NOMO-1 treated with DMSO at 0.1 percent for 48 hours (cell line): Measurements from ENCODE around the gene EXD2.
"Not testable (repeated sequence)": the region's sequence is repeated elsewhere in the genome, so short reads cannot be mapped to it uniquely, and the experiment has no call there.

Experiments
- DNase-seq: peaks from one replicate; lab custom pipeline; 2025; ENCODE audit not compliant: unreplicated experiment; lab: John Stamatoyannopoulos, UW

Gene EXD2, protein sequence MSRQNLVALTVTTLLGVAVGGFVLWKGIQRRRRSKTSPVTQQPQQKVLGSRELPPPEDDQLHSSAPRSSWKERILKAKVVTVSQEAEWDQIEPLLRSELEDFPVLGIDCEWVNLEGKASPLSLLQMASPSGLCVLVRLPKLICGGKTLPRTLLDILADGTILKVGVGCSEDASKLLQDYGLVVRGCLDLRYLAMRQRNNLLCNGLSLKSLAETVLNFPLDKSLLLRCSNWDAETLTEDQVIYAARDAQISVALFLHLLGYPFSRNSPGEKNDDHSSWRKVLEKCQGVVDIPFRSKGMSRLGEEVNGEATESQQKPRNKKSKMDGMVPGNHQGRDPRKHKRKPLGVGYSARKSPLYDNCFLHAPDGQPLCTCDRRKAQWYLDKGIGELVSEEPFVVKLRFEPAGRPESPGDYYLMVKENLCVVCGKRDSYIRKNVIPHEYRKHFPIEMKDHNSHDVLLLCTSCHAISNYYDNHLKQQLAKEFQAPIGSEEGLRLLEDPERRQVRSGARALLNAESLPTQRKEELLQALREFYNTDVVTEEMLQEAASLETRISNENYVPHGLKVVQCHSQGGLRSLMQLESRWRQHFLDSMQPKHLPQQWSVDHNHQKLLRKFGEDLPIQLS

DNA sequence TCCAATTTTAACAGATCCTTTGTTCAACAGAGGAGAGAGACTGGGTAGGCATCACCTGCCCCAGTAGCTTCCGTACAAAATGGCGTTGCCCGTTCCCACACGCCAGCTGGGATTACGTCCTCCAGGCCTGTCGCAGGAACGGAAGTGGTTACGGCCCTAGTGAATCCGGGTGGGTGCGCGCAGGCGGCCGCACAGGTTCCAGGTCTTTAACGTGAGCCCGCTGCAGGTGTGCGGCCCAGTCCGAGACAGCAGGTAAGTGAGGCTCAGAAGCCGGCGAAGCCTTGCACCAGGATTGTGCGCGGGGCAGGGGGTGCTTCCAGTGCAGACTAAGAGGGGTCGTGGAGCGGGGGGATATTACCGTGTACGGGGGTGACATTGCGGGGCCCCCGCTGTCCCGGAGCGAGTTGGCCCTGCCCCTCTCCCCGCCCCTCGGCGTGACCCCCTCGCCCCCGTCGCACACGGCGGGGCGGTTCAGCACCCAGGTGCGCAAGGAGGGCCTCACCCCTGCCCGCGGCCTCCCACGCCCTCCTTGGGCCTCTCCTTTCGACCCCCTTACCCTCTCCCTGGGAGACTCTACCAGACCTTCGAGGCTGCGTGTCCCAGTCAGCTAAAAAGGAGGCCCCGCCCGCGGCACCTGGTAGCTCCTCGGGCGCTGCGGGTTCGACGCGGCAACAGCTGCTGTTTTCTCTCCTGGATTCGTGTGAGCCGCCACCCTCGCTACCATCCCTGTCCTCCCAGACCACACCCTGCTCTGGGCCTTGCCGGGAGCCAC, at the start of gene EXD2:
Gene EXD2 (plus strand): TSS at position 159 of the 772 bp plus-strand sequence. CDS start 17,973 bp downstream, outside the sequence.
- peak; percentile 75 for DNase-seq

DNA sequence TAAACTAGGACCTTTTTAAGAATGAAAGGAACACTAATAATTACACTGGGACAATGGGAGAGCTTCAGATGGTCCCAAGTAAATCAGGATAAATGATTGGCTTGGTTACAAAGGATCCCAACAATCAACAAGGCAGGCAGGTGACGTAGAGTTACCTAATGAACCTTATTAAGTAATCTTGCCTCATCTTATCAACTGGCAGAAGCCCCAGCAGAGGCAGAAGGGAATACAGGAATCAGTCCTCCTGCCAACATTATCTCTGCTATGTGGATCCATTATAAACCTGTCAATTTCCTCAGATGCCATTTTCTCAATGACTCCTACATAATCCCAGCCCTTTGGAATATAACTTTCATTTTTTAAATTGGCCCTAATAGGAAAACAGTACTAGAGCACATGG, 49.7 kb upstream of the EXD2 start:
- no peak for DNase-seq

DNA sequence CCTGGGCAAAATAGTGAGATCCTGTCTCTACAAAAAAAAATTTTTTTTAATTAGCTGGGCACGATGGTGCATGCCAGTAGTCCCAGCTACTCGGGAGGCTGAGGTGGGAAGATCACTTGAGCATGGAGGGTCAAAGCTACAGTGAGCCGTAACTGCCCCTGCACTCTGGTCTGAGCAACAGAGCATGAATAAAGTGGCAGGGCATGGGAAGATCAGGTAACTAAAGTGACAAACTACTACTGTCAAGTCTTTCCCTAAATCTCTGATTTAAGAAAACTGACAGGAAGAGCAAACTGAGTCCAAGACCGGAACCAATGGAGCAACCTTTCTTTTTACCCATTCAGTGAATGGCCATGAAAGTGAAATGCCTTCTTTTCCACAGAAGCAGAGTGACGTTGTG, 49.2 kb upstream of the EXD2 start:
- no peak for DNase-seq

DNA sequence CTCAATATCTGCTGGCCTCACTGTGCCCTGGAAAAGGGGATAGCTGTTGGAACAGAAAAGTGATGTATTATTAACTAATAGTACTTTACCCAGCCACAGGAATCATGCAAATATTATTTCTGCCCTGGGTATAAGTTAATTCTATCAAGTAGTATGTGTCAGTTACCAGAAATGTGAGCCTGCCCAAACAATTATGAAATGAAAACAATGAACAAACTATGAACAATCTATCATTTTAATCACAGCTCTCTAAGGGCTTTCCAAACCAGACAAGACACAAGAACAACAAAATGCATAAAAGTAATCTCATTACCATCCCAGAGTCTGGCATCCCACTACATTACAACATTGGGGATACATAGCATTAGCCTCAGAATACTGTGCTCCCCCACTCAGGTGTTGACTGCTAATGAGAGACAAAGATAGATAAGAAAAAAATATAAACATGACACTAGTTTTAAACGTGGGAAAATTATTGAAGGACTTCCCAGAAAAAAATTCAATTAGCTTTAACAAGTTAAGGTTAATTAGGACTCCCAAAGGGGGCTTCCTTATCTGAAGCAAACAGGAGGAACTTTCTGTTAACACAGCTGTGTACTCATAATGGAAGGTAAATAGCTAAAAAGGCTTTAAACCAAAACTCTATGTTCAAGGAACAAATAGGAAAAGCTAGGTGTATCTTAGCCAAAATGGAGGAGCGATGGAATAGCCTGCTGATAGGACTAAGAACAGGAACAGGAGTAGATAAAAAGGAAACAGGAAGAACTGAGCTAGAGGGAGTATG, 41.6 kb upstream of the EXD2 start:
- DNase-seq: no peak

DNA sequence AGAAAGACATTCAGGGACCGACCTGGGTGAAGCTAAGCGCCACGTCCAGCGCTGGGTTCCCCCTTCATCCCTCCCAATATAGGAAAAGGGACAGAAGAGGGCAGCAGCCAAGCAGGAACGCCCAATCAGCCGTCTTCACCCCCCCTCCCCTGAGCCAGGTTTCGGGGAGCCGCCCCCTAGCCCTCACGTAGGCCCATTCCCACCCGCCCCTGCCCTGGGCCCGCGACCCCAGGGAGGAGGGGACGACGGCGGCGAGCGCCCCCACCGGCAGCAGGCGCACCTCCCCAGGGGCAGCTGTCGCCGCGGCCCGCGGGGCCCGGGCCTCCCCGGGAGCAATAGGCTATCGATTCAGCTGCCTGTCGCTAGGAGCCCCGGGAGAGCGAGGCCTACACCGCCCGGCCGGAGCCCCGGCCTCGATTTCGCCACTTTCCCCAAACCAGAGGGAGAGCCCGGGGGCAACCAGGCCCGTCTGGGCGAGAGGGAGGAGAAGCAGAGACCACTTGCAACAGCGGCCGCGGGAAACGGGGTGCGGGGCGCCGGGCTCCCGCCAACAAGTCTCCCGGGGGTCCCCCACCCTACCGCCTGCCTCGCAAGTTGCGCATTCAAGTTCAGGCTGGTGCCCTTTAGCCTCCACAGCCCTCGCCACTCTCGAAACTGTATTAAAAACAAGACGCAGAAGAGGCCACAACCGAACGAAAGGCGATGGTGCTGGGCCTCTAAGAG, 39.7 kb upstream of the EXD2 start:
- peak; percentile 66 for DNase-seq

DNA sequence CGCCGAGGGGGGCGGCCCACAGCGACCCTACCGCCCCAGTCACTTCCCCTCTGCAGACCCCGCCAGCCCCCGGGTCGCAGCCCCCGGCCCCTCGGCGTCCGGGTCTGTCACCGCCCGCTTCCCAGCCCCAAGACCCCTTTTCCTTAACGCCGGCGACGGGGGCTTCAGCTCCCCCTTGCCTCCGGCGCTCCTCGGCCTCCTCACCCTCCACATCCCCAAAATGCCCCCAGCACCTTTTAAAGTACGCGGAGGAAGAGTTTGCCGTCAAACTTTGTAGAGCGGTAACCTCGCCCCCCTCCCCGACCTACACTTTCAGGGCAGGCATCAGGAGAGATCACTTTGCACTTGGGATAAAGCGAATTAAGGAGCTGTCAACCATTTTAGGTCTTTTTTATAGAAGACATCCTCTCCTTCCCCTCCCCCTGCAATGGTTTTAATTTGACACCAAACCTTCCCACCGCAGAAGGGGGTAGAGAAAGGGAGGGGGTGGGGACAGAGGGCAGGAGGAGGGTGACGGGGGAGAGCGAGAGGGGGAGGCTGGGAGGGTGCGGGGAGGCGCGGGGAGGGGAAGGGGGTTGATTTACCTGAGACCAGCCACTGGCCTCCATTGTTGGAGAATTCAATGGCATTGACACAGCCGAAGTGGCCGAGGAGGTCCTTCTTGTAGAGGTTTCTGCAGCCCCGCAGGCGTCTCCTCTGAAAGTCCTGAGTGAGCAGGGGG, 39.0 kb upstream of the EXD2 start:
- DNase-seq: peak; percentile 7

DNA sequence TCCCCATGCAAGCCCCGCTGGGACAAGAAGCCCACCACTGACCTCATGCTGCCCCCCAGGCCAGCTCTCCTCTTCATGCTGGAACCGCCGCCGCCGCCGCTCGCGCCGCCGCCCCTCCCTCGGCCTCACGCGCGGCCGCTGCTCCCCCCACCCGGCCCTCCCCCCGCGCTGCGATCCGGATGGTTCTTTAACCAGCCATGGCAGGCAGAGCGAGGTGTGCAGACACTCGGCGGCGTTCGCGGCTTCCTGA, 38.5 kb upstream of the EXD2 start, which contains the start of gene DCAF5:
Gene DCAF5 (minus strand): TSS at position 218 of the 250 bp plus-strand sequence. CDS start 141 bp downstream, at position 77.
- no peak for DNase-seq

DNA sequence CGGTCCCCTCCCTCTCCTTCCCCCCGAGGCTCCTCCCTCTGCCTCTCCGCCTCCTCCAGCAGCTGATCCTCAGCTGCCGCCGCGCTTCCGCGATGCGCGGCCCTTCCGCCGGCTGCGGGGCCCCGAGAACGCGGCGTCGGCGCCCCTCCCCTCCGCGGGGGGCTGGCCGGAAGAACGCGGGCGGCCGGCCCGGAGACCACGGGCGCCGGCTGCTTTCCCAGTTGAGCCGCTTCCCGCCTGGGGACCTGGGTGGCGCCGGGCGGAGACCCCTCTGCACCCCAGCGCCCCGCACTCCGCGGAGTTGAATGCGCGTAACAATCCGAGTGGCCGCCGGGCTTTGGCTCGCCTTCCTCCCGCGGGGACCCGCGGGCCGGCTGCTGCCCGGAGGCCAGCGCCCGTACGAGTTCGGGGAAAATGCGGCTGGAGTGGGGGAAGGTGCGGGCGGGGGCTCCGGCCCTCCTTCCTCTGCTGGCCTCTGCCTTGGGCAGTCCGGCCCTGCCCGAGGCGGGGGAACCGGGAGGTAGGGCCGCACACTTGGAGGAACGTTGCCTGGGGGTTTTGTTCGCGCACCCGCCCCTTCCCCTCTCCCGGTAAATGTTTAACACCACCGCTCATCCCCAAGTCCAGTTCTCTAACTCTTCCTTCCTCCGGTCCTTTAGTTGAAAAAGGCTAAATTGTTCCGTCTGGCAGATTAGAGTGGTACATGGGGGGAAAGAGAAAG, 38.0 kb upstream of the EXD2 start:
- peak; percentile 95 for DNase-seq

DNA sequence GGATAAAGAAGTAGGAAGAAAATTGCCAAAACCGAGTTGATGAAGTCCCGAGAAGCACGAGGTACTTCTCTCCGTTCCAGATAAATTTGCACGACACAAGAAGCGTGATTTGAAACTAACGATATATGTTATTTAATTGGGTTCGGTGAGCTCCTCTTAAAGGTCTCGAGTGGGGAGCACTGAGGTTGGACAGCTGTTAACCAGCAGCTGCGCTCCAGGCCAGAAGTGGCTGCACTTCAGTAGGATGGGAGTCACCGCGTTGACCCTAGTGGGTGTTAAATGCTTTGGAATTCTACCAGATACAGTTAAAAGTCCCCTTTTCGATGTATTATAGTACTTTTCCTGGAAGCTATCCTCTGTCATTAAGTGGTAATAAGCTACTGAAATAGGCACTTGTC, 37.4 kb upstream of the EXD2 start:
- DNase-seq: no peak

DNA sequence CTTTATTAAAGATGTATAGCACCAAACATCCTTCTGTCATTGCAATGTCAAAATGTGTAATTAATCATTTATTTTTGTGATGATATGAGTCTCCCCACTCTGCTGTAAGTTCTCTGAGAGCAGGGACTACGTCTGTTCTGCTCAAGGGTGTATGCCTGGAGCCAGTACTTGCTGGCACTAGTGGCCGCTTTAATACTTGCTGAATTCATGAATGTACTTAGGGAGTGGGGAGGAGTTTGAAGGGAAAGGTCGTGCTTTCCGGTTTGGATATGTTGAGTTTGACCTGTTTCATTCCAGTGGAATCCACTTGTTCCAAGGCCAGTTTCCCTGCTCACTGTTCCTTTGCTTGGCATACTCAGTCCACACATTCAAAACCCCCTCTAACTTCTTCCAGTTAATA, 36.5 kb upstream of the EXD2 start:
- DNase-seq: no peak

DNA sequence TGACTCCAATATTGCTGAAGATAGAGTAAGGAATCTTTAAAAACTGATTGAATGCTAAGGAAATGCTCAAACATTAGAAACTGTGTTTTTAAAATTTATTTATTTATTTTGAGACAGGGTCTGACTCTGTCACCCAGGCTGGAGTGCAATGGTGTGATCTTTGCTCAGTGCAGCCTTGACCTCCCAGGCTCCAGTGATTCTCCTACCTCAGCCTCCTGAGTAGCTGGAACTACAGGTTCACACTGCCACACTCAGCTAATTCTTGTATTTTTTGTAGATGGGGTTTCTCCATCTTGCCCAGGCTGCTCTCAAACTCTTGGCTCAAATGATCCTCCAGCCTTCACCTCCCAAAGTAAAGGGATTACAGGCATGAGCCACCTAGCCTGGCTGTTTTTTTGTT, 35.1 kb upstream of the EXD2 start:
- DNase-seq: no peak

DNA sequence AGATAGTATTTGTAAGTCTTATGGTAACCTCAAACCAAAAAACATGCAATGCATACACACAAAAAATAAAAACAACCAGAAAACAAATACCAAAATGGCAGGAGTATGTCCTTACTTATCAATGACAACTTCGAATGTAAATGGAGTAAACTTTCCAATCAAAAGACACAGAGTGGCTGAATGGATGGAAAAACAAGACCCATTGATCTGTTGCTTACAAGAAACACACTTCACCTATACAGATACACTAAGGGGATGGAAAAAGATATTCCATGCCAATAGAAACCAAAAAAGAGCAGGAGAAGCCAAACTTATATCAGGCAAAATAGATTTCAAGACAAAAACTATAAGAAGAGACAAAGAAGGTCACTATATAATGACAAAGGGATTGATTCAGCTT, 29.7 kb upstream of the EXD2 start:
- DNase-seq: no peak

DNA sequence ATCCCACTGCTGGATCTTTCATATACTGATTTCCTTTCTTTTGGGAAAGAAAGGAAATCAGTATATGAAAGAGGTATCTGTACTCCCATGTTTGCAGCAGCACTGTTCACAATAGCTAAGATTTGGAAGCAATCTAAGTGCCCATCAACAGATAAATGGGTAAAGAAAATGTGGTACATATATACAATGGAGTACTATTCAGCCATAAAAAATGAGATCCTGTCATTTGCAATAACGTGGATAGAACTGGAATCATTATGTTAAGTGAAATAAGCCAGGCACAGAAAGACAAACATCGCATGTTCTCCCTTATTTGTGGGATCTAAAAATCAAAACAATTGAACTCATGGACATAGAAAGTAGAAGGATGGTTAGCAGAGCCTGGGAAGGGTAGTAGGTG, 25.5 kb upstream of the EXD2 start:
- not testable (repeated sequence) for DNase-seq

DNA sequence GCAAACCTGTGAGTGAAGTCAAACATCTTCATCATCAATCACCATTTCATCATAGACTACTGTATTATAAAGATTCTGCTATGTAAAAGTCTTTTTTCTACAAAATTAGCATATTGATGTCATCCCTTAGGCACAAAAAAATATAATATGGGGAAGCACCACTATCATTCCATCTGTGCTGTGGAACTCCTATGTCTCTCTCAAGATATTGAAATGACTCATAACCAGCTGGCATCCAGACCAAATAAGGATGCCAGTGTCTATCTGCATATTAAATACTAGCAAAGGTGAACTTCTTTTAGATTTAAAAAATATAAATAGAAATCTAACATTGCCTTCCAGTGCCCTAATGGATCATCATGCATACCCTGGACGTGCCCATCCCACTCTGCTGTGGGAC, 20.5 kb upstream of the EXD2 start:
- no peak for DNase-seq

DNA sequence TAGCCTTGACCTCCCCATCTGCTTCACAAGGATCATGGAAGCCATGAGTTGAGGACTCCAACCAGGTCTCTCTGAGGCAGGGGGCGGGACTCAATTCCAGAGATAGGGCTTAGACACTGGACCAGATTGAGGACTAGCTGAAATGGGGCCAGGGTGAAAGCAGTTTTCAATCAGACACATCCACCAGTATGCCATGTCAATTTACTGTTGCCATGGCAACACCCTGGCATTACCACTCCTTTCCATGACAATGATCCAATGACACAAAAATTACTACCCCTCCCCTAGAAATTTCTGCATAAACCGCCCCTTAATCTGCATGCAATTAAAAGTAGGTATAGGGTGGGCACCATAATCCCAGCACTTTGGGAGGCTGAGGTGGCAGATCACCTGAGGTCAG, 19.7 kb upstream of the EXD2 start:
- no peak for DNase-seq

DNA sequence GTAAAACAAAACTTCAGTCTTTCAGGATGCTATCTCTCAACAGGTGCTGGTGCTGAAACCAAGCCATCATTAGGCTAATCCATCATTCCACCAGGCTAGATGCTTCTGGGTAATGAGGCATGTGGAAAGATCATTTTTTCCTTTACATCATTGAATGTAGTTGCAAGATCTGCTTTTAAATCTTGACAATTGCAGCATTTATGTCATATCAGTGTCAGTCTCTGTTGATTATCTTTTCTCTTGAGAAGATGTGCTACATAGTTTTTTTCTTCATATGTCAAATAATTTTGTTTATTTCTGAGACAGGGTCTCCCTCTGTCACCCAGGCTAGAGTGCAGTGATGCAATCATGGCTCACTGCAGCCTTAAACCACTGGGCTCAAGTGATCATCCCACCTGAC, 16.2 kb upstream of the EXD2 start:
- DNase-seq: no peak

DNA sequence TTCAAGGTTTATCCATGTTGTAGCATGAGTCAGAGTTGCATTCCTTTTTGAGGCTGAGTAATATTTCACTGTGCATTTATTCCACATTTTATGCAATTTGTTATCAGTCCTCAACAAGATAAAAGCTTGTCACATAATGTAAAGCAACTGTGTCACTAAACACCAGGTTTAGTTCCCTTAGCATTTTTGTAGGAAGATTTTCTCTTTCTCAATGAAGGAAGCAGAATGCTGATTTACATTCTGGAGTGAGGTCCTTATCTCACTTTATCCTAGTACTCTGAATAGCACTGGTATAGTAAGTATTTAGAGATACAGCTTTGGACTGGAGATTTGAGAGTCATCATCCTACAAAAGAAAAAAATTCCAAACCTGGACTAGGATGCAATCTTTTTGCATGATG, 9.8 kb upstream of the EXD2 start:
- no peak for DNase-seq

DNA sequence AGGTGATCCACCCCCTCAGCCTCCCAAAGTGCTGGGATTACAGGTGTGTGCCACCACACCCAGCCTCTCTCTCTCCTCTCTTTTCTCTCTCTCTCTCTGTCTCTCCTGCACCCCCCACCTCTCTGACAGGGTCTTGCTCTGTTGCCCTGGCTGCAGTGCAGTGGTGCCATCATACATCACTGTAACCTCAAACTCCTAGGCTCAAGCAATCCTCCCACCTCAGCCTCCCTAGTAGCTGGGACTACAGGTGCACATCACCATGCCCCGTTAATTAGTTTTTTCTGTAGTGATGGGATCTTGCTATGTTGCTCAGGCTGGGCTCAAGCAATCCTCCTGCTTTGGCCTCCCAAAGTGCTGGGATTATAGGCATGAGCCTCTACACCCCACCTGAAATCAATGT, 8.7 kb upstream of the EXD2 start:
- DNase-seq: not testable (repeated sequence)

DNA sequence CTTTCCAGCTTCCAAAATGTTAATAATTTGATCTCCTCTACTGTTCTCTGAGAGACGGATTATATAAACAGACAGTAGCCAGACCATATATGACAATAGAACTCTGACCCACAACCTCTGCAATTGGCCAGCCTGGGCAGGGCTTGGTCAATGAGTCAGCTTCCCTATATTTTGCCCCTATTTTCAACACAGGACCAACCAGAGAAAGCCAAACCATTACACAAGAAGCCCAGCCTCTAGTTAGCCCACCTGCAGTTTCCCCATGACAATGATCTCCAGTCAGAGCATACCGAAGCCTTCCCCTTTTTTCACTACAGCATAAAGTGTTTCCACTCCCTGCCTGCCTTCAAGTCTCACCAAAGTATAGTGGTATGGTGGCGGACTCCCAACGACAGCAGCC, 7.6 kb upstream of the EXD2 start:
- DNase-seq: peak; percentile 93
